Activated T-helper 1 cell treated with anti-CD3 and anti-CD28 coated beads, Interleukin-12 subunit alpha, Interleukin-12 subunit beta, Interleukin-2, Interleukin-4 antibody, amounts not matched to agents 30 ng/mL and 10 ng/mL and 1 ng/mL, durations not matched to agents 14 hours and 24 hours and 36 hours (primary cell): Measurements from ENCODE around the gene CDH2. TPM values are rescaled to one million over a fixed set of nuclear protein-coding genes. Genes with fewer than 3 reads are reported as not detected.

Experiments used
- DNase-seq: peaks from one replicate; pipeline ENCODE4 v3.0.0; 2021; ENCODE audit warnings: low spot score
- H3K27ac Mint-ChIP-seq: one replicate; pipeline ENCODE4 v1.8.0; 2021; ENCODE audit warnings: mild to moderate bottlenecking, mixed read lengths
- H3K27me3 Mint-ChIP-seq: one replicate; pipeline ENCODE4 v1.8.0; 2022; ENCODE audit warnings: mild to moderate bottlenecking, moderate library complexity, mixed read lengths; ENCODE audit not compliant: insufficient read depth
- H3K36me3 Mint-ChIP-seq: one replicate; pipeline ENCODE4 v1.8.0; 2021; ENCODE audit warnings: low read depth, mixed read lengths
- H3K4me1 Mint-ChIP-seq: one replicate; pipeline ENCODE4 v1.8.0; 2021; ENCODE audit warnings: low read depth, mixed read lengths
- H3K4me3 Mint-ChIP-seq: one replicate; pipeline ENCODE4 v1.8.0; 2021; ENCODE audit warnings: mild to moderate bottlenecking, moderate library complexity, mixed read lengths
- H3K9me3 Mint-ChIP-seq: one replicate; pipeline ENCODE4 v1.8.0; 2021; ENCODE audit warnings: mixed read lengths
- intact Hi-C: fragments of 100-400 bp; cut with micrococcal nuclease; formaldehyde crosslinking; loops from one replicate; pipeline ENCODE4 v1.15.1; 2024
- total RNA-seq: library from RNA; stranded (reverse); gene quantifications from 2 replicates; pipeline ENCODE4 v1.2.3, GENCODE V29; 2022

CDH2 gene
- total RNA-seq, 1 donor from 2014 or later = 0.16 TPM

DNA sequence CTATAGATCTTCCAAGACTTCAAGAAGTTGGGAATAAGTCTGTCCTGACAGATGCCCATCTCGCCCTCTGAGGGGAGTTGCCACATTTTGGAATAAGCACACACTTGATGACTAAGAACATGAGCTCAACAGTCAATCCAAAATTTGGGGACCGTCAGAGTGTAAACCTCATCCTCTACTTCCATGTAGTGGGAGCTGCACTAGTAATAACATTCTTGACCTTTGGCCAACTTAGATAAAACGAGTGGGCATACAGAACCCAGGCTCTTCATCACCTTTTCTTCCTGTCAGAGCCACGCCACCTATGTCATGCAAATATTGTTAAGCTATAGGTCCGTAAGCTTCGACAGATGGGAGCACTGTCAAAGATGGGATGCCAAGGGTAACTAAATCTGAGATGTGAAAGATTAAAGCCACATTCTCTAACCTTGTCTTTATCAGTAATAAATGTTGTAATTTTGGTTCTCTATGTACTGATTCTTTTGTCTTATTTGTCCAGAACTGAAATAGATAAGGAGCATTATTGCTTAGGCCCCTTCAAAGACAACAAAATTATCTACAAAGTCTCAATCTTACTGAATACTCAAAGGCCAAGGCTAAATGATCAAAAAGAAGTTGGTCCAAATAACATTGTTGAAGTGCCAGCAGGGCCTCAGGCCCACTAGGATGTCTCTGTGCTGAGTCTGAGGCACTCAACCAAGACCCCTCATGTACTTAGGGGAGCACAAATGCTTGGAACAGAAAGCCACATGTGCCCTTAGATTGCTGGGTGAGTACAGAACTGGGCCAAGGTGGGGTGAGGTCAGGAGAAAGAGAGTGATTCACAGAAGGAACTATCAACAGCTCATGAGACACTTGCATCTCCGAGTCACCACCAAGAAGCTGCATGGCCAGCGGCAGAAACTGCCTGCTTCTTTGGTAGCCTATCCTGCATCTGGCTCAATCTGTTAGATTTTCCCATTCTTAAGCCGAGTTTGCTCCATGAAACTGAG is 15.0 kb downstream of the CDH2 start:
- H3K27me3 Mint-ChIP-seq = no peaks in the 10 kb centered on the region

DNA sequence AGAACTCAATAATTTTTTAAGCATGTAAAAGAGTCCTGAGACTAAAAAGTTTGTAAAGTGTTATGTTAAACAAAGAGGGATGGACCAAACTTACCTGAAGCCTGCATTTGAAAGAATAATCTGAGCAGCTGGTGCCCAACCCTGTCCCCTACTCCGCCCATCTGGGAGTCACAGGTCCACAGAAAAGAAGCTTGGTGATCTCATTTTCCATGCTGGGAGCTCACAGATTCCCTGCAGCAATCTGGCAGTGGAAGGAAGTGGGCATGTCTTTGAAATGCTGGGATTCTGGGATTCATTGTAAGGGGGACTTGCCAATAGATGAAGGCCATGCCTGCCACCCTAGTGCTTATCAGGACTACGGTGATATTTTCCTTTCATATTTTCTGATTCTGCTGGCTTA is 17.9 kb downstream of the CDH2 start:
- H3K4me3 Mint-ChIP-seq = no peak overlapping the region
- no peak overlapping the region for H3K27ac Mint-ChIP-seq
- no peak for DNase-seq
- no peaks in the 10 kb centered on the region for H3K27me3 Mint-ChIP-seq
- no peaks in the 10 kb centered on the region for H3K36me3 Mint-ChIP-seq
- no peaks in the 10 kb centered on the region for H3K9me3 Mint-ChIP-seq
- no peaks in the 10 kb centered on the region for H3K4me1 Mint-ChIP-seq
- intact Hi-C loops = loop anchor here (5.0 kb wide), 1 partner anchor 1142 kb away; no protein-coding TSS in a partner anchor

More for the DNA sequence above, 15.0 kb downstream of the CDH2 start:
- no peaks in the 10 kb centered on the region for H3K36me3 Mint-ChIP-seq
- DNase-seq = no peak
- H3K4me3 Mint-ChIP-seq = no peak overlapping the region
- intact Hi-C loops = no loop called here
- H3K27ac Mint-ChIP-seq = no peak overlapping the region
- H3K9me3 Mint-ChIP-seq = no peaks in the 10 kb centered on the region
- H3K4me1 Mint-ChIP-seq = no peaks in the 10 kb centered on the region

DNA sequence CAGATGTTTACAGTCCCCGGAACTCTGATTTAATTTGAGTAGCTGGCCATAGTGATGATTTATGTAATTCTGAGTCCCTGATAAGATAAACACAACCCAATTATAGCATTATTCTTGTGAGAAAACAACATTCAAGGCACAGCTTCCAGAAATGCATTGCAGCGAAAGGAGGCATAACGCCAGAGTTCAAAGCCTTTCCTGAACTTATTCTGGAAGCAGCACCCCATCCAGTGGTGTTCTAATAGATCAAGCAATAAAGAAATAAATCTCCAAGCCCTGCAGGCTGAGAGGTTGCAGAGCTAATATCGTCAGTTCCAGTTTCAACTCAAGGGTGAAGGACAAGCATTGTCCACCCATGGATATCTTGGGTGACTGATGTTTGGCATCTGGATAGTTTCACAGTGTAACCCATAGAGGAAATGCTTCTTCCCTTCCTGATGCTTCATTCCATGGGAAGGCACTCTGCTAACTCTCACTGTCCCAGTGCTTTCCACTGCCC is 18.8 kb downstream of the CDH2 start:
- no peaks in the 10 kb centered on the region for H3K4me1 Mint-ChIP-seq
- intact Hi-C loops = loop anchor here (5.0 kb wide), 1 partner anchor 1141 kb away; no protein-coding TSS in a partner anchor
- no peak overlapping the region for H3K4me3 Mint-ChIP-seq
- DNase-seq = no peak
- no peak overlapping the region for H3K27ac Mint-ChIP-seq
- H3K27me3 Mint-ChIP-seq = no peaks in the 10 kb centered on the region
- no peaks in the 10 kb centered on the region for H3K36me3 Mint-ChIP-seq
- no peaks in the 10 kb centered on the region for H3K9me3 Mint-ChIP-seq

DNA sequence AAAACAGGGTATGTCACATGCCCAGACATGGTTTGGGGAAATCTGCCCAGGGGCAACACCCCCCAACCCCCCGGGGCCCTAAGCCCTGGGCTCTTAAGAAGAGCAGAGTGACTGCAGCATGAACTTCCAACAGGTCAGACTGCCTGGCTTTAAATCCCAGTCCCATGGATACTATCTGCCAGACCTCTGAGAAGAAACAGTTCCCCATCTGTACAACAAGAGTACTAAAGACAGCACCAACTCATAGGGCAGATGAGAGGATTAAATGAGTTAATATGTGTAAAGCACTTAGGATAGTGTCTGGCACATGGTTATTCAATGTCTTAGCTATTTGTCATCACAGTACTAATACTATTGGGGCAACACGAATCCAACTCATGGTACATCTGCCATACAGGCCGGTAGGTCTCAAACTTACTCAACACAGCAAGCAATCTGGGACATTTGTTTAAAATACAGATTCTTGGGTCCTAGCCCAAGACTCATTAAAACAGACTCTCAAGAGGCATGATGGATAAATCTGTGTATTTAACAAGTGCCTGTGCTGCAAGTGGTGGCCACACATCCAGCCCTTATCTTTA is 23.4 kb downstream of the CDH2 start:
- no peaks in the 10 kb centered on the region for H3K27me3 Mint-ChIP-seq
- no peak for DNase-seq
- no peaks in the 10 kb centered on the region for H3K36me3 Mint-ChIP-seq
- H3K27ac Mint-ChIP-seq = no peak overlapping the region
- intact Hi-C loops = no loop called here
- H3K4me1 Mint-ChIP-seq = no peaks in the 10 kb centered on the region
- no peak overlapping the region for H3K4me3 Mint-ChIP-seq
- peaks cover 4% of the 10 kb centered on the region for H3K9me3 Mint-ChIP-seq

DNA sequence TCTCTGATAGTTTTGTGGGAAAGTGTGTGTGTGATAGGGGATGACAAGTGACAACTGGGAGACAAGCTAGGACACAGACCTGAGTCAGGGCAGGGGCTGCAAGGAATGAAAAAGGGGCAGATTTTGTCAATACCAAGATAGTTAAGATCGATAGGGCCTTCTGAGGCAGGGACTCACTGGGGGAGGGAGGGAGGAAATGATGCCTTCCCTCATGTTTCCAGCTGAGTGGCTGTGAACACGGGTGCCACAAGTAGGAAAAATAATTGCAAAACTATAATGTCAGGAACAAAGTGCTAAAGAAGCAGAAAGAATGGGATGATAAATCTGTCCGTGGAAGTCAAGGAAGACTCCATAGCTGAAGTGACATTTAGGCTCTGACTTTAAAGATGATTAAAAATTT is 24.2 kb downstream of the CDH2 start:
- H3K4me1 Mint-ChIP-seq = no peaks in the 10 kb centered on the region
- DNase-seq = no peak
- no peaks in the 10 kb centered on the region for H3K27me3 Mint-ChIP-seq
- H3K9me3 Mint-ChIP-seq = peaks cover 4% of the 10 kb centered on the region
- intact Hi-C loops = no loop called here
- no peak overlapping the region for H3K4me3 Mint-ChIP-seq
- H3K27ac Mint-ChIP-seq = no peak overlapping the region
- no peaks in the 10 kb centered on the region for H3K36me3 Mint-ChIP-seq

DNA sequence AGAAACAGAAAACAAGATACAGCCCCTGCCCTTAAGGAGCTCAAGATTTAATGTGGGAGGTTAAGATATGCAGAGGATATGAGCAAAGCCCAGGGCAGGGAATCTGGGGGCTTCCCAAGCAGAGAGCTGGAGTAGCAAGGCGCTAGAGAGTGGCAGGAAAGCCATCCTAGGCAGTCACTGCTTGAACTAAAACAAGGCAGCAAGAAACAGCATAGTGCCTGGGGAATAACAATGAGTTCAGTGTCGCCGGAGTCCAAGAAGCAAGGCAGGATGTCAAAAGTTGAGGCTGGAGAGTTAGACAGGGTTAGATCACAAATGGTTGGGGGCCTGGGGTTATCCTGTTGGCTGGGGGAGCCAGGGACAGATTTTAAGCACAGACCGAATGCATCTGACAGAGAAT is 24.6 kb downstream of the CDH2 start:
- intact Hi-C loops = no loop called here
- no peak overlapping the region for H3K4me3 Mint-ChIP-seq
- no peak overlapping the region for H3K27ac Mint-ChIP-seq
- no peaks in the 10 kb centered on the region for H3K4me1 Mint-ChIP-seq
- H3K9me3 Mint-ChIP-seq = peaks cover 4% of the 10 kb centered on the region
- H3K36me3 Mint-ChIP-seq = no peaks in the 10 kb centered on the region
- DNase-seq = no peak
- no peaks in the 10 kb centered on the region for H3K27me3 Mint-ChIP-seq

DNA sequence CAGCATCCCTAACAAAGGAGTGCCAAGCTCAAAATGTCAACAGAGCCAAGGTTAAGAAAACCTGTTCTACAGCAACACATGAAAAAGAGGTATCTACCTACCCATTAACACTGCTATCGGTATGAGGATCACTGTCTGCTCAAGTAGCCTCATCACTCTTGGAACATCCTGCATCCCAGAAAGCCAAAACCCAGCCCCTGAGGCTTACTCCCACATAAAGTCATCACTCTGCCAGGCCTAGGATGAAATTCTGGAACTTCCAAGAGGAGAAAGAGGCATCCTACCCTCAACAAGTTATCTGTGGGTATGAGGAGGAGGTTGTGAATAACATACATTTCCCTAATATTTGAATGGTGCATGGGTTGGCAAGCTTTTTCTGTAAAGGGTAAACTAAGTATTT is 25.5 kb downstream of the CDH2 start:
- no peak for DNase-seq
- Mint-ChIP-seq H3K27ac (no peak overlapping the region), H3K36me3 (no peaks in the 10 kb centered on the region), H3K9me3 (peaks cover 4% of the 10 kb centered on the region), H3K4me1 (no peaks in the 10 kb centered on the region), H3K27me3 (no peaks in the 10 kb centered on the region), H3K4me3 (no peak overlapping the region)
- intact Hi-C loops = no loop called here

DNA sequence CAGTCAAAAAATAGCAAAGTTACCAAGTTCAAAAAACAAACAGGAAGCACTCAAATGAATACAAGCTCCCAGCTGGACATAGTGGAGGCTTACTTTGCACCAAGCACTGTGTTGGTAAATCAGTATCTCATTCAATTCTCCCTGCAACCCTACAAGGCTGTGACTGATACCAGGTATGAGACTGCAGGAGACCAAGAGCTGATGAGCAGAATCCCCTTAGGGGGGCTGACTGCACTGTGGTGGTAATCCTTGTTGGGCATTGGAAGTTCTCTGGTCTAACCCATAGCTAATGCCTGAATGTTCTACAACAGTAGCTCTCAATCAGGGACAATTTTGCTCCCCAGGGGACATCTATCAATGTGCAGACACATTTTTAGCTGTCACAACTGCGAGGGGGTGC is 26.0 kb downstream of the CDH2 start:
- intact Hi-C loops = no loop called here
- H3K9me3 Mint-ChIP-seq = peaks cover 4% of the 10 kb centered on the region
- DNase-seq = no peak
- no peak overlapping the region for H3K27ac Mint-ChIP-seq
- H3K4me1 Mint-ChIP-seq = no peaks in the 10 kb centered on the region
- no peaks in the 10 kb centered on the region for H3K36me3 Mint-ChIP-seq
- H3K4me3 Mint-ChIP-seq = no peak overlapping the region
- H3K27me3 Mint-ChIP-seq = no peaks in the 10 kb centered on the region

DNA sequence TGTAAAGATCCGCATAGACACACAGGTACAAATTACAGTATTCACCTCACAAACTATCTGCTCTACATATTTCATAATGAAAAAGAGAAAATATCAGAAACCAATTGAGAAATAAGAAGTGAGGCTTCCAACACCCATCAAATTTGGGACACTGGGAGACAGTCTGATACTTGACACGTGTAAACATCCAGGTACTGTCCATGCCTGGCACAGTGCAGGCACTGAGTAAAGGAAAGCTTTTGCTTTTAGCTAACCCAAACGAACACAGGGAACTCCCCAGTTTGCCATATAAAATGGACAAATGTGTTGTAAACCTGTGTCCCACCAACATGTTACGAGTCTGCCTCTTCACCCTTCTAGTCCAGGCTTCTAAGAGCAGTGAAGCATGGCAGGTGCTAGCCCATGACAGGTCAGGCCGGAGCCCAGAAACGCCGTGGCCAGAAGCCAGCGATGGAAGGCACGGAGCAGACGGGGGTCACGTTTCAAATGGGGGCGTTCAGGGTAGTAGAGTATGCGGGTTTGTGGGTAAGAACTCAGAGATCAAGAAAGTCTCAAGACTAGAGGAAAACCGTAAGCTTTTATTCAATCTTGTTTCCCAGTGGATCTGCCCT is 27.0 kb downstream of the CDH2 start:
- no peak overlapping the region for H3K4me3 Mint-ChIP-seq
- H3K9me3 Mint-ChIP-seq = peaks cover 4% of the 10 kb centered on the region
- H3K36me3 Mint-ChIP-seq = no peaks in the 10 kb centered on the region
- H3K4me1 Mint-ChIP-seq = no peaks in the 10 kb centered on the region
- DNase-seq = no peak
- intact Hi-C loops = no loop called here
- no peak overlapping the region for H3K27ac Mint-ChIP-seq
- H3K27me3 Mint-ChIP-seq = no peaks in the 10 kb centered on the region

DNA sequence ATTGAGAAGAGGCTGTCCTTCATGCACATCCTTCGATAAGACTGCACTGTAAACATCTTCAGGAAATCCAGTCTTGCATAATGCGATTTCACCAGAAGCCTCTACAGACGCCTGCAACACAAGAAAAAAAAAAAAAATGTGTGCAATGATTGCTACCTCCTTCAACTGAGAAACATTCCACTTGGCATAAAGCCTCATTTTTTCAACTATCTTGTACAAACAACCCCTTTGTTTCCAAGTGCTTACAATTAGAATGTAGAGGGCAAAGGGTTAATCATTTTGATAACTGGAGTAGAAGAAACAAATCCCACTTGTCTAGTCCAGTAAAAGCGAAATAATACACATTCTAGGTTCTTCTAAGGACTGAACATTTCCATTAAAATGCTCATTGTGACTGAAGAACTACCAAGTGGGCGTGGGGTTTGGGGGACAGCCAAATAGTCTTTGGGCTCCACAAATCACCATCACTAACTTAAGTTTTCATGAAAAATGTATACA is 29.2 kb downstream of the CDH2 start:
- no peak for DNase-seq
- intact Hi-C loops = no loop called here
- Mint-ChIP-seq H3K27me3 (no peaks in the 10 kb centered on the region), H3K4me1 (no peaks in the 10 kb centered on the region), H3K9me3 (peaks cover 4% of the 10 kb centered on the region), H3K27ac (no peak overlapping the region), H3K4me3 (no peak overlapping the region), H3K36me3 (no peaks in the 10 kb centered on the region)

DNA sequence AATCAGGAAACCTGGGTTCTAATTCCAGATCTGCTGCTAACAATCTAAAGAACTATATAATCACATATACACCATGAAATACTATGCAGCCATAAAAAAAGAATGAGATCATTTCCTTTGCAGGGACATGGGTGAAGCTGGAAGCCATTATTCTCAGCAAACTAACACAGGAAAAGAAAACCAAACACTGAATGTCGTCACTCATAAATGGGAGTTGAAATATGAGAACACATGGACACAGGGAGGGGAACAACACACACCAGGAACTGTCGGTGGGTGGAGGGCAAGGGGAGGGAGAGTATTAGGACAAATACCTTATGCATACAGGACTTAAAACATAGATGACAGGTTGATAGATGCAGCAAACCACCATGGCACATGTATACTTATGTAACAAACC is 33.2 kb downstream of the CDH2 start:
- H3K36me3 Mint-ChIP-seq = no peaks in the 10 kb centered on the region
- DNase-seq = no peak
- H3K4me1 Mint-ChIP-seq = no peaks in the 10 kb centered on the region
- no peaks in the 10 kb centered on the region for H3K27me3 Mint-ChIP-seq
- peaks cover 6% of the 10 kb centered on the region for H3K9me3 Mint-ChIP-seq
- intact Hi-C loops = no loop called here
- no peak overlapping the region for H3K27ac Mint-ChIP-seq
- no peak overlapping the region for H3K4me3 Mint-ChIP-seq

DNA sequence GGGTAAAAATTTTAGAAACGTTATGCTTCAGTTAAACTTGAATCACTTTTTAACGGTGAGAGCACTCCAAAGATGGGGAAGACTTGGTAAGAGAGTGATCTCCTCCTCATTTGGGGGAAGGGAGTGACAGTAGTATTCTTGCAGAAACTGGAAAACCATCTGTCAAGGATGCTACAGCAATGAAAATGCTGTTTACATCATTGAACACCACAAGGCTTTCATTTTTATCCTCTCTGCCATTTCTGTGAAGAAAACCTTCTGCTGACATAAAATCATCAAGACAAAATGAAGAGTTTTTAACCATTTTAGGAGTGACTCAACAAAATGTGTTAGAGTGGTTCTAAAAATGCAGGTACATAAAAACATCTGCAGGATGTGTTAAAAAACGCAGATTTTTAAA is 38.1 kb downstream of the CDH2 start:
- Mint-ChIP-seq H3K9me3 (peaks cover 6% of the 10 kb centered on the region), H3K27ac (no peak overlapping the region), H3K4me1 (no peaks in the 10 kb centered on the region), H3K4me3 (no peak overlapping the region), H3K36me3 (no peaks in the 10 kb centered on the region), H3K27me3 (no peaks in the 10 kb centered on the region)
- no peak for DNase-seq
- intact Hi-C loops = no loop called here

DNA sequence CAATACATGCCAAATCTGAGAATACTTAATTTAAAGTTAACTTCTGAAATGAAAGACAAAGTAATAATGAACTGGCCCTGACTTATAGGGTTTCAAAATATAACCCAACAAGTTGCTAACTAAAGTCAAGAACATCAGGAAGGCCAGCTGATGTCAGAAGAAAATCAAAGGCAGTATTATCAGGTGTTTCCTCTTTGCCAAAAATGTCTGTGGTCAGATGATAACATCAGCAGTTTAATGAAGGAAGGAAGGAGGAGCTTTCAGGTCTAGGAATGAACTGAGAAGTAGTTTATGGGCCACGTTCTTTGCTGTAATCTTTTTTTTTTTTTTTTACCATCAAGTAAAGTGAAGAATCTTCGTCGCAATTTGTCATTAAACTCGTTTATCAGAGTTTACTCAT is 40.9 kb downstream of the CDH2 start:
- Mint-ChIP-seq H3K36me3 (no peaks in the 10 kb centered on the region), H3K27ac (no peak overlapping the region), H3K9me3 (peaks cover 6% of the 10 kb centered on the region), H3K4me3 (no peak overlapping the region), H3K4me1 (no peaks in the 10 kb centered on the region), H3K27me3 (no peaks in the 10 kb centered on the region)
- no peak for DNase-seq
- intact Hi-C loops = no loop called here
